ENCODE results near the gene CADPS. TPM values are rescaled to one million over a fixed set of nuclear protein-coding genes. Genes with fewer than 3 reads are reported as not detected.

CADPS gene
- total and polyA plus RNA-seq, 7 donors, result 1.6 to 12.5 (median 6.2) TPM; not detected in 1

DNA sequence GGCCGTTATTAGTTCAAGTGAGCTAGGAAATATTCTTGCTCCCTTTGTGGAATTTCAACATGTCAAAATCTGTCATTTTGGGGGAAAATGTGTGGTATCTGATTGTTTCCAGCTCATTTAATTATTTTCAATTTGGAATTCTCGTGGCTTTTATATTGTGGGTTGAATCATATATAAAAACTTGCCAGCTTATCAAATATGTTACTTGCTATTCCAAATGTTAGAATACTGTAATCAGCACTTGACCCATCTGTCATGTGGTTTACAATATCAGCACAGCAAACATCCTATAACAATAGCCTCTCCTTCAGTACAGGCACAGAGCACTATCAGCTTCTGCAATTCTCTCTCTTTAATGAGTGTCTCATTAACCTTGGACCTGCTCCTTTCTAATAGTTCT lies 371.7 kb downstream of the CADPS start:
- no peaks in the 10 kb centered on the region for H3K9me3 ChIP-seq
- H3K4me3 ChIP-seq, result no peak overlapping the region
- WGBS, 2 donors, result 59 to 67% methylated on average over 2 of the region's 2 CpGs
- intact Hi-C loops (cut with DNase I), result no loop called here
- H3K27me3 ChIP-seq, result no peaks in the 10 kb centered on the region
- TF ChIP-seq EP300 (IDR thresholded peaks at IDR 0.05) (no peak), POLR2AphosphoS5 (IDR thresholded peaks at IDR 0.05) (no peak), POLR2A (IDR thresholded peaks at IDR 0.05) (no peak)
- TF ChIP-seq, protein P1, sequence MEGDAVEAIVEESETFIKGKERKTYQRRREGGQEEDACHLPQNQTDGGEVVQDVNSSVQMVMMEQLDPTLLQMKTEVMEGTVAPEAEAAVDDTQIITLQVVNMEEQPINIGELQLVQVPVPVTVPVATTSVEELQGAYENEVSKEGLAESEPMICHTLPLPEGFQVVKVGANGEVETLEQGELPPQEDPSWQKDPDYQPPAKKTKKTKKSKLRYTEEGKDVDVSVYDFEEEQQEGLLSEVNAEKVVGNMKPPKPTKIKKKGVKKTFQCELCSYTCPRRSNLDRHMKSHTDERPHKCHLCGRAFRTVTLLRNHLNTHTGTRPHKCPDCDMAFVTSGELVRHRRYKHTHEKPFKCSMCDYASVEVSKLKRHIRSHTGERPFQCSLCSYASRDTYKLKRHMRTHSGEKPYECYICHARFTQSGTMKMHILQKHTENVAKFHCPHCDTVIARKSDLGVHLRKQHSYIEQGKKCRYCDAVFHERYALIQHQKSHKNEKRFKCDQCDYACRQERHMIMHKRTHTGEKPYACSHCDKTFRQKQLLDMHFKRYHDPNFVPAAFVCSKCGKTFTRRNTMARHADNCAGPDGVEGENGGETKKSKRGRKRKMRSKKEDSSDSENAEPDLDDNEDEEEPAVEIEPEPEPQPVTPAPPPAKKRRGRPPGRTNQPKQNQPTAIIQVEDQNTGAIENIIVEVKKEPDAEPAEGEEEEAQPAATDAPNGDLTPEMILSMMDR (IDR thresholded peaks at IDR 0.05), result no peak
- H3K36me3 ChIP-seq, result no peaks in the 10 kb centered on the region
- H3K27ac ChIP-seq, result no peak overlapping the region
- no peaks in the 10 kb centered on the region for H3K4me1 ChIP-seq
- no peak for DNase-seq

DNA sequence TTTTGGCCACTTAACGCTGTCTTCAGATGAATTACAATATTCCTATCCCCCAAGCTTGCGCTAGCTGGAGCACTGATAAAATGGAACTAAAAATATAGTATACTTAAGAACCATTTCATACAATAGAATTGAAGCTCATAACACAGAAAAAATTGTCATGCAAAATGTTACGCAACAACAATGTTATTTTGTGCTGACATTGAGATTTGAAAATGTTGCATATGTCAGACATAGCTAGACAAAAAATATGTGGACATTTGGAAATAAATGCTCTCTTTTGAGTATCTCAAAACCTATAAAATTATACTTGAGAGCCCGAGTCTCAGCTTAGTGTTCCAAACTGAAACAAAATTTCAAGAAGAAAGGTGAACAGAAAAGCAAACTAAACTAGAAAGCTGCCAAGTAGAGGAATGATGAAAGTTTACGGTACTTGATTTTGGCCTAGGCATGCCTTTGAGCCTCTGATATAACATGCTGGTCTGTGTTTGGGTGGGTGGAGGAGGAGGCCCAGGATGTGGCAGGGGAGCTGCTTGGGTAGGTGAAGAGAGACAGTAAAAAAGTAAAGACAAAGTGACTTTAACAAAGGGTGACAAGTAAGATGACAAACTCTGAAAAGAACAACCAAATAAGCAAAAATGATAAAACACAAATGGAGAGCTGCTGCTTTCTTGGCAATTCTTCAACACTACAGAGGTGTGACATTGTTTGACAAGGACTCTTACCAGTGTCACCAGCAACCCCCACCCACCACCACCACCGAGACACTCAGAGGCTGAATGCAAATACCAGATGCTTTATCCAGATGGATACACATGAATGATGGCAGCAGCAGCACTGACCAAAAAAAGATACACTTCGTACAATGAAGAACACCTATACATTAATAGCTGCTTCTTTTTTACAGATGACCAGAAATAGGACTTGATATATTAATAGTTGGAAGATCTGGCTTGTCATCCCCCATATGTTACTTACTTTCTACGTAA lies 372.6 kb downstream of the CADPS start:
- H3K36me3 ChIP-seq, result no peaks in the 10 kb centered on the region
- no peak for DNase-seq
- no peaks in the 10 kb centered on the region for H3K9me3 ChIP-seq
- no peak overlapping the region for H3K4me3 ChIP-seq
- no peak for TF ChIP-seq POLR2AphosphoS5 (IDR thresholded peaks at IDR 0.05)
- no peak for TF ChIP-seq POLR2A (IDR thresholded peaks at IDR 0.05)
- no peak for TF ChIP-seq EP300 (IDR thresholded peaks at IDR 0.05)
- TF ChIP-seq, protein P1 (IDR thresholded peaks at IDR 0.05), result no peak
- no peaks in the 10 kb centered on the region for H3K4me1 ChIP-seq
- no peaks in the 10 kb centered on the region for H3K27me3 ChIP-seq
- WGBS, 2 donors, result 72 to 73% methylated on average over 8 of the region's 8 CpGs
- intact Hi-C loops (cut with DNase I), result no loop called here
- H3K27ac ChIP-seq, result no peak overlapping the region

DNA sequence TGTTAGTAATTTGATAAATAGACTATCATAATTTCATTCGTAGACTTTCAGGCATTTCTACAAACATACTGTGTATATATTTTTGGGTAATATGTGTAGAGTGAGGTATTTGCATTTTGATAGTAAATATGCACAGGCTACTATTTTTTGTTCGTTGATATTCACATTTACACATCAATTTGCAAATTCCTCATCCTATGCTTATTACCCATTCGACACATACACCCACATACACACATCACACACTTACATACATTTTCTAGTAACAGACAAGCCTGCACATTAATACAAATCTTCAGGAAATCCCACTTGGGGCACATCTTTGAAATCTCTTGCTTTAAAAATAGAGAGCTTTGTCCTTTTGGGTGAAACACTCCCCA lies 373.9 kb downstream of the CADPS start:
- no peak for DNase-seq
- 80 to 84% methylated on average over 3 of the region's 3 CpGs for WGBS, 2 donors
- H3K27me3 ChIP-seq, result no peaks in the 10 kb centered on the region

DNA sequence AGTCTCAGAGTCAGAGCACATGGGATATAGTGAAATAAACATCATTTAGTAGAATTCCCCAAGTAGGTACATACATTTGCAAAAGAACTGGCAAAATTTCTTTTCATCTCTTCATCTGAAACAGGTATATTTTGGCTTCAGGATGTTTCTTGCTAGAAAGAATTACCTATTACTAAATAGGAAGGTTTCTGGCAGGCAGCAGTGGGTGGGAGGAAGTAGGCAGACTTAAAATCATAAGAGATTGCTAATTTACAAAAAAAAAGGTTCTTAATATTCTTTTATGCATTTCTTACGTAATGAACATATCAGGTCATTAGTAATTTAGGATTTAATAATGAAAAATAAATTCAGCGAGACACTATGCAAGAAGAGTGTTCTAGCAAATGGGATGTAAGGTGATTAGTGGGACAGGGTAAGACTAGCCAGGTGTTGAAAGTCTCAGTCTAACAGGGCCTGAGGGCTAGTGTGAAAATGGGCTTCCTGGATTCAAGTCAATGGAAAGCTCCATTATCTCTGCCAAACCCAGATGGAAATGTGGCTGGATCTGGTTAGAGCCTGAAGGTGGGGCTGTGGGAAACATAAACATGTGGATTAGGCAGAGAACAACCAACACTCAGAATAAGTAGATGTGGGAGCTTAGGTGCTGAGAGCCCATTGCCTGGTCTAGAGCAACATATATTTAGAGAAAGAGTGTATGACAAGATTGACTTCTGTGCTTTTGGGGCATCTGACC lies 374.5 kb downstream of the CADPS start:
- Histone ChIP-seq H3K27me3 (no peaks in the 10 kb centered on the region), H3K9me3 (no peaks in the 10 kb centered on the region), H3K36me3 (no peaks in the 10 kb centered on the region), H3K4me3 (no peak overlapping the region), H3K27ac (no peak overlapping the region), H3K4me1 (no peaks in the 10 kb centered on the region)
- DNase-seq, result no peak
- TF ChIP-seq, protein P1 (IDR thresholded peaks at IDR 0.05), result no peak
- TF ChIP-seq POLR2AphosphoS5 (IDR thresholded peaks at IDR 0.05), result no peak
- no peak for TF ChIP-seq EP300 (IDR thresholded peaks at IDR 0.05)
- no peak for TF ChIP-seq POLR2A (IDR thresholded peaks at IDR 0.05)
- WGBS, 2 donors, result 90 to 93% methylated on average over 2 of the region's 2 CpGs
- intact Hi-C loops (cut with DNase I), result no loop called here

More for the DNA sequence above, 373.9 kb downstream of the CADPS start:
- H3K36me3 ChIP-seq, result no peaks in the 10 kb centered on the region
- TF ChIP-seq POLR2AphosphoS5 (IDR thresholded peaks at IDR 0.05) (no peak), EP300 (IDR thresholded peaks at IDR 0.05) (no peak), POLR2A (IDR thresholded peaks at IDR 0.05) (no peak)
- TF ChIP-seq, protein P1 (IDR thresholded peaks at IDR 0.05), result no peak
- no peak overlapping the region for H3K27ac ChIP-seq
- no peak overlapping the region for H3K4me3 ChIP-seq
- intact Hi-C loops (cut with DNase I), result no loop called here
- no peaks in the 10 kb centered on the region for H3K9me3 ChIP-seq
- no peaks in the 10 kb centered on the region for H3K4me1 ChIP-seq

Measured in sigmoid colon (tissue), 7 donors.